Gastrocnemius medialis (tissue), 4 donors: Measurements from ENCODE around the gene CCDC141.

ENCODE experiments used
- POLR2A ChIP-seq, 2 donors: fragments of 450-650 bp; IDR thresholded peaks; one replicate each; pipeline ENCODE4 v1.6.1; 2017; ENCODE audit warnings: antibody characterized with exemption in 2 of 2, mild to moderate bottlenecking in 2 of 2, moderate library complexity in 2 of 2
- TF ChIP-seq, protein P1 (sequence below), 5 experiments: fragments of 450-650 bp in 3 of 5; fragments of 200-600 bp in 2 of 5; sonication (generic) in 2 of 5; IDR thresholded peaks in 4 of 5; conservative IDR thresholded peaks in 1 of 5; 1 replicate in 4 of 5; 2 replicates in 1 of 5; pipeline ENCODE4 v1.5.1; 2016 to 2019; ENCODE audit warnings: antibody characterized with exemption in 5 of 5, mild to moderate bottlenecking in 3 of 5, moderate library complexity in 3 of 5

DNA sequence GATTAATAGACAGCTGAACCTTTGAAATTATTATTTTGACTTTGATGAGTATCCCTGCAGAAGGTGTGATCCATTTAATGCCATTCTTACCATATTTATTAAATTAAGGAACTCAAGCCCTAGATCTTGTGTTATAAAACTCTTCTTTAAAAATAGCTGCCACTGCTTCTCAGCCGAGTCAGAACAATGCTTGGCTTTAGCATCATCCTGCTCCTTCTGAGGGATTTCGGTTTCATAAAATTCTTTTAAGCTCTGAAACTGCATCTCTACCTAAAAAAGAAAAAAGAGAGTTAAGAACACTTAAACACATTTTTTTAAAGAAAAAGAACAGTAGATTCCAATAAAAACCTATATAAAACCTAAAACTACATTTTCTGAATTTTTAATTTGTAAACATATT lies 172.1 kb downstream of the CCDC141 start:
- TF ChIP-seq, protein P1, sequence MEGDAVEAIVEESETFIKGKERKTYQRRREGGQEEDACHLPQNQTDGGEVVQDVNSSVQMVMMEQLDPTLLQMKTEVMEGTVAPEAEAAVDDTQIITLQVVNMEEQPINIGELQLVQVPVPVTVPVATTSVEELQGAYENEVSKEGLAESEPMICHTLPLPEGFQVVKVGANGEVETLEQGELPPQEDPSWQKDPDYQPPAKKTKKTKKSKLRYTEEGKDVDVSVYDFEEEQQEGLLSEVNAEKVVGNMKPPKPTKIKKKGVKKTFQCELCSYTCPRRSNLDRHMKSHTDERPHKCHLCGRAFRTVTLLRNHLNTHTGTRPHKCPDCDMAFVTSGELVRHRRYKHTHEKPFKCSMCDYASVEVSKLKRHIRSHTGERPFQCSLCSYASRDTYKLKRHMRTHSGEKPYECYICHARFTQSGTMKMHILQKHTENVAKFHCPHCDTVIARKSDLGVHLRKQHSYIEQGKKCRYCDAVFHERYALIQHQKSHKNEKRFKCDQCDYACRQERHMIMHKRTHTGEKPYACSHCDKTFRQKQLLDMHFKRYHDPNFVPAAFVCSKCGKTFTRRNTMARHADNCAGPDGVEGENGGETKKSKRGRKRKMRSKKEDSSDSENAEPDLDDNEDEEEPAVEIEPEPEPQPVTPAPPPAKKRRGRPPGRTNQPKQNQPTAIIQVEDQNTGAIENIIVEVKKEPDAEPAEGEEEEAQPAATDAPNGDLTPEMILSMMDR (IDR thresholded peaks at IDR 0.05 in 4 of 5, conservative IDR thresholded peaks at IDR 0.05 in 1 of 5), result no peak
- TF ChIP-seq POLR2A (IDR thresholded peaks at IDR 0.05), result no peak
